ENCODE data around the gene SLC39A7. TPM values are rescaled to one million over a fixed set of nuclear protein-coding genes. Genes with fewer than 3 reads are reported as not detected.

SLC39A7 gene
- total RNA-seq, 2 donors from 2014 or later = 91.5 to 102 TPM

- H3K4me3 Mint-ChIP-seq = no peak overlapping the region
- no peak overlapping the region for H3K27ac Mint-ChIP-seq
- H3K4me1 Mint-ChIP-seq (ENCODE audit: low read depth in 2 of 2) = peaks cover 0 to 6% of the 10 kb centered on the region in 2 donors
- no peaks in the 10 kb centered on the region for H3K36me3 Mint-ChIP-seq
- H3K9me3 Mint-ChIP-seq = no peaks in the 10 kb centered on the region
- DNase-seq (ENCODE audit: low spot score) (no peak), ATAC-seq (no peak)
- peaks cover 30 to 47% of the 10 kb centered on the region in 2 donors for H3K27me3 Mint-ChIP-seq
Observed at GRCh38 chr6:33189625-33190448, 10.8 kb upstream of the SLC39A7 start.

- peaks cover 30 to 47% of the 10 kb centered on the region in 2 donors for H3K27me3 Mint-ChIP-seq
- no peak overlapping the region for H3K27ac Mint-ChIP-seq
- H3K4me1 Mint-ChIP-seq (ENCODE audit: low read depth in 2 of 2) = peaks cover 0 to 6% of the 10 kb centered on the region in 2 donors
- peaks cover 4% of the 10 kb centered on the region for H3K36me3 Mint-ChIP-seq
- DNase-seq (ENCODE audit: low spot score) = no peak
- no peaks in the 10 kb centered on the region for H3K9me3 Mint-ChIP-seq
- H3K4me3 Mint-ChIP-seq = no peak overlapping the region
- no peak for ATAC-seq
Observed at GRCh38 chr6:33190504-33191107, 10.1 kb upstream of the SLC39A7 start.

- DNase-seq (ENCODE audit: low spot score) = no peak
- Mint-ChIP-seq H3K4me1 (ENCODE audit: low read depth in 2 of 2) (peaks cover 0 to 12% of the 10 kb centered on the region in 2 donors), H3K27ac (no peak overlapping the region), H3K27me3 (peaks cover 29 to 44% of the 10 kb centered on the region in 2 donors), H3K9me3 (no peaks in the 10 kb centered on the region), H3K4me3 (no peak overlapping the region), H3K36me3 (peaks cover 13% of the 10 kb centered on the region)
- no peak for ATAC-seq
Observed at GRCh38 chr6:33191383-33192104, 9.1 kb upstream of the SLC39A7 start.

GRCh38 chr6:33192105-33192646, 8.5 kb upstream of the SLC39A7 start, which contains the start of gene COL11A2:
COL11A2 (minus strand) TSS chr6:33192467; CDS start chr6:33192240, 227 bp downstream.
- DNase-seq (ENCODE audit: low spot score) = no peak
- H3K4me3 Mint-ChIP-seq = peak within 1 kb of the TSS; percentile 72
- peaks cover 2 to 14% of the 10 kb centered on the region in 2 donors for H3K4me1 Mint-ChIP-seq (ENCODE audit: low read depth in 2 of 2)

GRCh38 chr6:33192671-33193602, 7.7 kb upstream of the SLC39A7 start:
- H3K4me1 Mint-ChIP-seq (ENCODE audit: low read depth in 2 of 2) = peaks cover 10 to 21% of the 10 kb centered on the region in 2 donors
- H3K9me3 Mint-ChIP-seq = no peaks in the 10 kb centered on the region
- ATAC-seq (peak in 1 of 2 donors; percentile 16), DNase-seq (ENCODE audit: low spot score) (no peak)
- no peak overlapping the region for H3K27ac Mint-ChIP-seq
- H3K36me3 Mint-ChIP-seq = peaks cover 21% of the 10 kb centered on the region
- H3K27me3 Mint-ChIP-seq = peaks cover 20 to 30% of the 10 kb centered on the region in 2 donors
- H3K4me3 Mint-ChIP-seq = peak overlapping the region; percentile 72

More at GRCh38 chr6:33192105-33192646, 8.5 kb upstream of the SLC39A7 start, which contains the start of gene COL11A2:
- peak; percentile 8 to 32 for ATAC-seq
- no peaks in the 10 kb centered on the region for H3K9me3 Mint-ChIP-seq
- H3K27ac Mint-ChIP-seq = no peak within 1 kb of the TSS
- H3K36me3 Mint-ChIP-seq = peaks cover 17% of the 10 kb centered on the region
- peaks cover 27 to 37% of the 10 kb centered on the region in 2 donors for H3K27me3 Mint-ChIP-seq

GRCh38 chr6:33193619-33194018, 7.0 kb upstream of the SLC39A7 start:
- H3K27me3 Mint-ChIP-seq = peaks cover 15 to 24% of the 10 kb centered on the region in 2 donors
- H3K27ac Mint-ChIP-seq = no peak overlapping the region
- H3K36me3 Mint-ChIP-seq = peaks cover 21% of the 10 kb centered on the region
- peaks cover 16 to 28% of the 10 kb centered on the region in 2 donors for H3K4me1 Mint-ChIP-seq (ENCODE audit: low read depth in 2 of 2)
- ATAC-seq = no peak
- H3K4me3 Mint-ChIP-seq = peak overlapping the region; percentile 24
- DNase-seq (ENCODE audit: low spot score) = no peak
- H3K9me3 Mint-ChIP-seq = no peaks in the 10 kb centered on the region

GRCh38 chr6:33194431-33194979, 6.2 kb upstream of the SLC39A7 start:
- Mint-ChIP-seq H3K4me3 (no peak overlapping the region), H3K9me3 (no peaks in the 10 kb centered on the region), H3K4me1 (ENCODE audit: low read depth in 2 of 2) (peaks cover 21 to 37% of the 10 kb centered on the region in 2 donors), H3K36me3 (peaks cover 21% of the 10 kb centered on the region), H3K27ac (no peak overlapping the region), H3K27me3 (peaks cover 15 to 21% of the 10 kb centered on the region in 2 donors)
- ATAC-seq (no peak), DNase-seq (ENCODE audit: low spot score) (no peak)

GRCh38 chr6:33195304-33196165, 5.1 kb upstream of the SLC39A7 start:
- Mint-ChIP-seq H3K36me3 (peaks cover 21% of the 10 kb centered on the region), H3K27ac (no peak overlapping the region), H3K4me1 (ENCODE audit: low read depth in 2 of 2) (peaks cover 22 to 40% of the 10 kb centered on the region in 2 donors), H3K27me3 (peaks cover 8 to 14% of the 10 kb centered on the region in 2 donors), H3K4me3 (no peak overlapping the region), H3K9me3 (no peaks in the 10 kb centered on the region)
- DNase-seq (ENCODE audit: low spot score) = no peak
- ATAC-seq = no peak

- no peaks in the 10 kb centered on the region for H3K27me3 Mint-ChIP-seq
- H3K27ac Mint-ChIP-seq = peak overlapping the region; percentile 56 to 100
- H3K9me3 Mint-ChIP-seq = no peaks in the 10 kb centered on the region
- peak; percentile 71 for DNase-seq (ENCODE audit: low spot score)
- peaks cover 40 to 51% of the 10 kb centered on the region in 2 donors for H3K4me1 Mint-ChIP-seq (ENCODE audit: low read depth in 2 of 2)
- H3K4me3 Mint-ChIP-seq = peak overlapping the region; percentile 69
- peak in 1 of 2 donors; percentile 37 for ATAC-seq
- peaks cover 35% of the 10 kb centered on the region for H3K36me3 Mint-ChIP-seq
Observed at GRCh38 chr6:33197431-33198048, 3.1 kb upstream of the SLC39A7 start.

GRCh38 chr6:33198159-33198852, 2.4 kb upstream of the SLC39A7 start:
- Mint-ChIP-seq H3K4me3 (peak overlapping the region; percentile 100), H3K36me3 (peaks cover 43% of the 10 kb centered on the region), H3K27ac (peak overlapping the region; percentile 98 to 100), H3K9me3 (no peaks in the 10 kb centered on the region), H3K4me1 (ENCODE audit: low read depth in 2 of 2) (peaks cover 47 to 56% of the 10 kb centered on the region in 2 donors), H3K27me3 (no peaks in the 10 kb centered on the region)
- ATAC-seq (no peak), DNase-seq (ENCODE audit: low spot score) (peak; percentile 55)
